ENCODE data around the gene ITGAL.

Gene ITGAL

GRCh38 chr16:30548416-30549253 is 76.1 kb downstream of the ITGAL start:
- DNase-seq: no peak

GRCh38 chr16:30551781-30552180 is 79.2 kb downstream of the ITGAL start:
- DNase-seq: peak; percentile 50 to 51

- no peak for DNase-seq
Measured at GRCh38 chr16:30552956-30553355, 80.4 kb downstream of the ITGAL start.

- no peak for DNase-seq
Measured at GRCh38 chr16:30553393-30553899, 80.9 kb downstream of the ITGAL start.

GRCh38 chr16:30554557-30555314 is 82.2 kb downstream of the ITGAL start:
- no peak for DNase-seq

- no peak for DNase-seq
Measured at GRCh38 chr16:30555315-30556124, 83.0 kb downstream of the ITGAL start.

- DNase-seq: no peak
Measured at GRCh38 chr16:30556125-30556473, 83.6 kb downstream of the ITGAL start.

GRCh38 chr16:30557707-30557956 is 85.1 kb downstream of the ITGAL start:
- DNase-seq: no peak

GRCh38 chr16:30557957-30558788 is 85.6 kb downstream of the ITGAL start, which contains the start of gene ZNF764:
Gene ZNF764 (minus strand): TSS chr16:30558374. CDS start chr16:30558182, 192 bp downstream.
- DNase-seq: peak; percentile 95 to 96

- DNase-seq: no peak
Measured at GRCh38 chr16:30558789-30559377, 86.3 kb downstream of the ITGAL start.

- no peak for DNase-seq
Measured at GRCh38 chr16:30559690-30560089, 87.1 kb downstream of the ITGAL start.

- DNase-seq: no peak
Measured at GRCh38 chr16:30561089-30561816, 88.7 kb downstream of the ITGAL start.

GRCh38 chr16:30562021-30562420 is 89.5 kb downstream of the ITGAL start:
- no peak for DNase-seq

GRCh38 chr16:30565526-30565925 is 93.0 kb downstream of the ITGAL start:
- no peak for DNase-seq

GRCh38 chr16:30565984-30566383 is 93.4 kb downstream of the ITGAL start:
- no peak for DNase-seq

GRCh38 chr16:30566531-30566930 is 94.0 kb downstream of the ITGAL start:
- no peak for DNase-seq

- peak; percentile 51 to 53 for DNase-seq
Measured at GRCh38 chr16:30567160-30567990, 94.8 kb downstream of the ITGAL start.

- no peak for DNase-seq
Measured at GRCh38 chr16:30567991-30568638, 95.6 kb downstream of the ITGAL start.

GRCh38 chr16:30569281-30569680 is 96.7 kb downstream of the ITGAL start:
- DNase-seq: no peak
